Measurements from ENCODE around the gene OSGIN1.

DNA sequence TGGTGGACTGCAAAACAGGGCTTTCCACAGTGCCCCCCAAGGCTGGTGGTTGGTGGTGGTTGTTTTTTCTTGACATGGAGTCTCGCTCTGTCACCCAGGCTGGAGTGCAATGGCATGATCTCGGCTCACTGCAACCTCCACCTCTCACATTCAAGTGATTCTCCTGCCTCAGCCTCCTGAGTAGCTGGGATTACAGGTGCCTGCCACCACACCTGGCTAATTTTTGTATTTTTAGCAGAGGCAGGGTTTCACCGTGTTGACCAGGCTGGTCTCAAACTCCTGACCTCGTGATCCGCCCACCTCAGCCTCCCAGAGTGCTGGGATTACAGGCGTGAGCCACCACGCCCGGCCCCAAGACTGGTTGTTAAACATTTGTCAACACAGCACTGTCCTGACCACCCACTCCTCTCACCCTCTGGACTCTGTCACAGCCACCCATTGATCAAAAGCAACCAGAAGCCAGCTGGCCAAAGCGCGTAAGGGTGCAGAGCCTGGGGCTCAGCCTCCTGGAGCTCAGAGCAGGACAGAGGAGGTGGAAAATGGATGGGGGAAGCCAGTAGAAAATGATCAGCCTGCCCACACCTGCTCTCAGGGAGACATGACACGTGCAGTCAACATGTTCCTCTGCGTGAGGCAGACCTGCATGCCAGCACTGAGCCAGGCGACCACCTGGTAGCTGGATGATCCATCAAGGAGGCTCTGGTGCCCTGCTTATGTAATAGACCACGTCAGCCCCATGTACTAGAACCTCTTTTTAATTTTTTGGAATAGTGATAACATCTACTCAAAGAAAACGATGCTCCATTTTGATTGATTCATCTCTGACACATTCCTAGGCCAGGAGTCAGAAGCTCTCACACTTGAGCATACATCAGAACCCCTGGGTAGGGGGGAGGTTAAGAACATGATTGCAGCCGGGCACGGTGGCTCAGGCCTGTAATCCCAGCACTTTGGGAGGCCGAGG is 14.8 kb upstream of the OSGIN1 start:
- TF ChIP-seq, protein P1, sequence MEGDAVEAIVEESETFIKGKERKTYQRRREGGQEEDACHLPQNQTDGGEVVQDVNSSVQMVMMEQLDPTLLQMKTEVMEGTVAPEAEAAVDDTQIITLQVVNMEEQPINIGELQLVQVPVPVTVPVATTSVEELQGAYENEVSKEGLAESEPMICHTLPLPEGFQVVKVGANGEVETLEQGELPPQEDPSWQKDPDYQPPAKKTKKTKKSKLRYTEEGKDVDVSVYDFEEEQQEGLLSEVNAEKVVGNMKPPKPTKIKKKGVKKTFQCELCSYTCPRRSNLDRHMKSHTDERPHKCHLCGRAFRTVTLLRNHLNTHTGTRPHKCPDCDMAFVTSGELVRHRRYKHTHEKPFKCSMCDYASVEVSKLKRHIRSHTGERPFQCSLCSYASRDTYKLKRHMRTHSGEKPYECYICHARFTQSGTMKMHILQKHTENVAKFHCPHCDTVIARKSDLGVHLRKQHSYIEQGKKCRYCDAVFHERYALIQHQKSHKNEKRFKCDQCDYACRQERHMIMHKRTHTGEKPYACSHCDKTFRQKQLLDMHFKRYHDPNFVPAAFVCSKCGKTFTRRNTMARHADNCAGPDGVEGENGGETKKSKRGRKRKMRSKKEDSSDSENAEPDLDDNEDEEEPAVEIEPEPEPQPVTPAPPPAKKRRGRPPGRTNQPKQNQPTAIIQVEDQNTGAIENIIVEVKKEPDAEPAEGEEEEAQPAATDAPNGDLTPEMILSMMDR (IDR thresholded peaks at IDR 0.05): no peak
- no peak for TF ChIP-seq POLR2A (IDR thresholded peaks at IDR 0.05)
